ENCODE data around the gene MACROD2.

GRCh38 chr20:14832630-14833029 lies 837.3 kb downstream of the MACROD2 start:
- TF ChIP-seq ZNF274 (IDR thresholded peaks at IDR 0.05; ENCODE audit: low read depth, low read length) (no peak), YY1 (IDR thresholded peaks at IDR 0.05; ENCODE audit: insufficient read depth, insufficient read length) (no peak), SUZ12 (IDR thresholded peaks at IDR 0.05; ENCODE audit: extremely low read depth, insufficient read depth, insufficient read length) (no peak)
